Left lobe of liver (tissue), 2 donors: ENCODE data around the gene TMEM9. TPM values are rescaled to one million over a fixed set of nuclear protein-coding genes. Genes with fewer than 3 reads are reported as not detected.
A peak's percentile ranks its signal among the peaks of the same experiment; 100 is the strongest.

Experiments
- ATAC-seq: fragments of 200-7000 bp; cut with Tn5 transposase; one replicate; pipeline ENCODE4 v1.9.1; 2020; ENCODE audit warnings: mild to moderate bottlenecking, moderate library complexity
- DNase-seq: peaks from one replicate; pipeline ENCODE4 v3.0.0-alpha.2; 2020; ENCODE audit warnings: low spot score
- total RNA-seq: library from RNA; stranded (reverse); gene quantifications from one replicate; pipeline ENCODE4 v1.2.1, GENCODE V29; 2021
- donor health status: DM: no; HTN: no; CAD: no; lungs with moderate emphysema.
- donor health status: DM: no; HTN: yes; CAD: no.

TMEM9 gene
- total RNA-seq, 1 donor from 2014 or later: 41.2 TPM

- ATAC-seq (no peak), DNase-seq (no peak)
These were observed 6.8 kb downstream of the TMEM9 start for GRCh38 chr1:201147396-201148015.

GRCh38 chr1:201146626-201147390 lies 7.5 kb downstream of the TMEM9 start:
- DNase-seq: no peak
- ATAC-seq: no peak

GRCh38 chr1:201145816-201146215 lies 8.5 kb downstream of the TMEM9 start:
- ATAC-seq (no peak), DNase-seq (no peak)

- no peak for ATAC-seq
- DNase-seq: no peak
These were observed 9.1 kb downstream of the TMEM9 start for GRCh38 chr1:201145132-201145531.

GRCh38 chr1:201144701-201145100 lies 9.6 kb downstream of the TMEM9 start:
- ATAC-seq: no peak
- no peak for DNase-seq

- ATAC-seq: no peak
- no peak for DNase-seq
These were observed 10.3 kb downstream of the TMEM9 start for GRCh38 chr1:201143726-201144635.

GRCh38 chr1:201142849-201143725 lies 11.2 kb downstream of the TMEM9 start:
- ATAC-seq: no peak
- no peak for DNase-seq

GRCh38 chr1:201142011-201142848 lies 12.0 kb downstream of the TMEM9 start:
- DNase-seq (no peak), ATAC-seq (no peak)

- ATAC-seq: no peak
- DNase-seq: no peak
These were observed 12.9 kb downstream of the TMEM9 start for GRCh38 chr1:201141418-201141817.

GRCh38 chr1:201140941-201141260 lies 13.4 kb downstream of the TMEM9 start:
- ATAC-seq (no peak), DNase-seq (no peak)

GRCh38 chr1:201140235-201140940 lies 13.9 kb downstream of the TMEM9 start:
- DNase-seq: no peak
- ATAC-seq: no peak

GRCh38 chr1:201139756-201140155 lies 14.5 kb downstream of the TMEM9 start:
- ATAC-seq (no peak), DNase-seq (no peak)

- ATAC-seq: no peak
- DNase-seq: no peak
These were observed 15.0 kb downstream of the TMEM9 start for GRCh38 chr1:201139306-201139705.

- DNase-seq: no peak
- ATAC-seq: no peak
These were observed 15.9 kb downstream of the TMEM9 start for GRCh38 chr1:201138311-201138840.

GRCh38 chr1:201137579-201138310 lies 16.5 kb downstream of the TMEM9 start:
- ATAC-seq: no peak
- DNase-seq: no peak

- DNase-seq (no peak), ATAC-seq (no peak)
These were observed 17.3 kb downstream of the TMEM9 start for GRCh38 chr1:201137024-201137392.

- no peak for DNase-seq
- ATAC-seq: no peak
These were observed 17.8 kb downstream of the TMEM9 start for GRCh38 chr1:201136355-201137023.

- no peak for DNase-seq
- peak; percentile 29 for ATAC-seq
These were observed 19.9 kb downstream of the TMEM9 start for GRCh38 chr1:201134405-201134804.
